GM18508 (cell line): ENCODE results near the gene SPATA31D4.

Experiments
- ATAC-seq: cut with Tn5 transposase; IDR thresholded peaks from one replicate; pipeline ENCODE4 v1.9.1; 2021; ENCODE audit warnings: moderate number of reproducible peaks; ENCODE audit not compliant: insufficient read depth, unreplicated experiment

The SPATA31D4 gene

DNA sequence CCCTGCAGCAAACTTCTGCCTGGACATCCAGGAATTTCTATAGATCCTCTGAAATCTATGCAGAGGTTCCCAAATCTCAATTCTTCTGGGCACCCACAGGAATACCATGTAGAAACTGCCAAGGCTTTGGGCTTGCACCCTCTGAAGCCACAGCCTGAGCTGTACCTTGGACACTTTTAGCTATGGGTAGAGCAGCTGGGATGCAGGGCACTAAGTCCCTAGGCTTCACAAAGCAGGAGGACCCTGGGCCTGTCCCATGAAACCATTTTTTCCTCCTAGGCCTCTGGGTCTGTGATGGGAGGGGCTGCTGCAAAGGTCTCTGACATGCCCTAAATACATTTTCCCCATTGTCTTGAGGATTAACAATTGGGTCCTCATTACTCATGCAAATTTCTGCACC lies 27.4 kb downstream of the SPATA31D4 start:
- ATAC-seq, result no peak

DNA sequence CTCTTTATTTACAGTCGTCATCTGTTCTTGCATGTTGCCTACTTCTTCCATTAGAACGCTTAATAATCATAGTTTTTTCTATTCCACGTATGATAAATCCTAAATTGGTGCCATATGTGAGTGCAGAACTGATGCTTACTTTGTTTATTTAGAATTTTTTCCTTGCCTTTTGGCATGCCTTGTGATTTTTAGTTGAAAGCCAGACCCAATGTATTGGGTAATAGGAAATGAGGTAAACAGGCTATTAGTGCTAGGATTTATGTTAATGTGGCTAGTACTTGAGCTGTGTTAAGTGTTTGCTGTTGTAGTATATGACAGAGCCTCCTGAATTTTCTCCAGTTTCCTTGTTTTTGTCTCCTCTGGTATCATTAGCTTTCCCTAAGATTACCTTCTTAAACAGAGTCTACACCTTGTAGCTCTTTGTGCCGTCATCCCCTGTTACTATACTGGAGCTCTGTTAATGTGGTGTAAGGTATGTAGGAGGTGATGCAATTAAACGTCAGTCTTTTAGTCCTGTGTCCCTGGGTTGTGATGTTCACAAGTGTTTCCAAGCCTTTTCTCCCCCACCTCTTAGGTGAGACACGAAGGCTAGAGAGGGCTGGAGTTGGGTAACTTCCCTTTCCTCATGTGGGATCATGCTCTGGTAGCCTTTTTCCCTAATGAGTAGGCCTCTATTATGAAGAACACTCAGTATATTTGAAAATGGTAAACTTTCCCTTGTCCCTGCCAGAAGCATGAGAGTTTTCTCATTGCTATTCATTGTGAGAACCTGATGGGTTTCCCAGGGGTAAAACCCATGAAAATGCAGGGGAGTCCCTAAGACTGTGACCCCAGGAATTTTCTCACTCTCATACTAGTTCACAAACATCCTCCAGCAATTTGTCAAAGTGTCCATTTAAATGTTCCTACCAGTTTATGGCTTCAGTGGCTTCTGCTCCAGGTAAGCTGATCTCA lies 36.3 kb downstream of the SPATA31D4 start:
- ATAC-seq, result no peak

DNA sequence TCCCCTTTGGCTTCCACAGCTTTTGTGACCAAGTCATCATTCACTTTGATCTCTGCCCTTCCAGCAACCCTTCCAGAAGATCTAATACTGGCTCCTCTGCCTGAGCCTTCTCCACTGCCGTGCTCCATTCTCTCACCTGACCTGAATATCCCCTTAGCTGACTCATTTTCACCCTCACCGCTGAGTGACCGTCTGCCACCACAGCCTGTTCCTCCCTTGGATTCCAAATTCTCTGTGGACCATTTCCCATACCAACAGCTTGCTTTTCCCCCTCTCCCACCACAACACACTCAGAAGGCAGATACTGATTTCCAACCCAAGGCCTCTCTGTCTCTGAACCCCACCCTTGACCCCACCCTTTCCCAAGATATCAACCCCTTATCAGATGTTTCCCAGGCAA lies 39.8 kb downstream of the SPATA31D4 start:
- ATAC-seq, result no peak

DNA sequence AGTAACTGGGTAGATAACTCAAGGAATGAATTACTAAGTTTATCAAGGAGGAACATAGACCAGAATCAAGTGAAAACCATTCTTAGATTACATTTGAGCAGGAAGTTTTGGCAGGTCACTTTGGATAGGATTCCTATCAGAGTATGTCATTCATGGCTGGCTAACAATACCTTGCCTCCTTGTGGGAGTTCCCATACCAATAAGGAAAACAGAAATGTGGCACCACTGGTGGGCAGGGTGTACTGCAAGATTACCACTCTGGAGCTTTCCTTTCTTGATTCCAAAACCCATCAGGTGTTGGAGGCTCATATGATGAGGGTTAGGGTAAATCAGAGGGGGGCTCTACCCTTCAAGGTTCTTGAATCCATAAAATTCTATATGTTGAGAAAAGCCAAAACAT lies 41.7 kb downstream of the SPATA31D4 start:
- ATAC-seq, result no peak

DNA sequence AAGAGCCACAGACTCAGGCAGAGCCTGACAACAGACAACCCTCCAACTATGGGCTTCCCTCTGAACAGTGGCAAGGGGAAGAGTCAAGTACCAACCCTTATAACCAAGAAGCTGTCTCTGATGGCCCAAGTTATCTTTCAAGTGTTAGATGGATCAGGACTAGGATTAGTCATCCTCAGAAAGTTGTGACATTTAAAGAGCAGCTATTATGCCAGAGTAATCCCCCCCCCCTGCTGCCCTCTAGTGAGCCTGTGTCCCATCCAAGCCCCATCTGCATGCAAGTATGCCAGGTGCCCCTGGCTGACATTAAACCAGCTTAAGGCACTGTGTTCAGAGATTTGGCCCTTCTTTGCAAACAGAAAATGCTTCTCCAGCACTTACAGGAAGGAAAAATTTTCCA lies 43.5 kb downstream of the SPATA31D4 start:
- no peak for ATAC-seq

DNA sequence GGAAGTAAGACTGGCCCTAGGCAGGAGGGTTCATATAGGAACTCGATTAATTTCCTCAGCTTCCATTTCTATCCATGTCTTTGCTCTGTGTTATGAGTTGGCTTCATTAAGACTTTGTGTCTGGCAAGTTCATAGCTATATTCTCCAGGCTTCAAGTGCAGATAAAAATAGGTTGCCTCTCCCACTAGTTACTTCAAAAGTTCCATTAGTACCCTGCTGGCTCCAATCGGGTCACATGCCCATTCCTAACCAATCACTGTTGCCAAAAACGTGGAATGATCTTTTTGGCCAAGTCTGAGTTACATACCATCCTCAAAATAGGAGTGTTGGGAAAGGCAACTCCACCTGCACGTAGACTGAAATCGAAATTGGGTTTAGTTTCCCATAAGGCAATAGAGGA lies 46.5 kb downstream of the SPATA31D4 start:
- ATAC-seq, result no peak

DNA sequence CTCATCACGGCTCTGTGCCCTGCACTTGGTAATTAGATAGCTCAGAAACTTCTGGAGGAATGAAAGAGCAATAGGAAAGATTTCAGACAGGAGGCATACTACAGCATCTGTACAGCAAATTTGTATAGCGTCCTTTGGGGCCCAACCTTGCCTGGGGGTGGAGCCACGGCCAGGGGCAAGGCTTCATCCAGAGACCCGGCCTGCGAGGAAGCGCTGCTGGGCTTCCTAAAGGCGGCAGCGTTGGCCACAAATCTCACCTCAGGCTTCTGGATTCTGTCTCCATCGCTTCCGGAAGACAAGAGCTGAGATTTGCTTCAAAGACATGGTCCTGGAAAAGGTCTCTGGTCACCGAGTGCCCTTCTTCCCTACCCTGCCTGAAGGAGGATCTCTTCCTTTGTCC lies 48.1 kb downstream of the SPATA31D4 start:
- no peak for ATAC-seq

DNA sequence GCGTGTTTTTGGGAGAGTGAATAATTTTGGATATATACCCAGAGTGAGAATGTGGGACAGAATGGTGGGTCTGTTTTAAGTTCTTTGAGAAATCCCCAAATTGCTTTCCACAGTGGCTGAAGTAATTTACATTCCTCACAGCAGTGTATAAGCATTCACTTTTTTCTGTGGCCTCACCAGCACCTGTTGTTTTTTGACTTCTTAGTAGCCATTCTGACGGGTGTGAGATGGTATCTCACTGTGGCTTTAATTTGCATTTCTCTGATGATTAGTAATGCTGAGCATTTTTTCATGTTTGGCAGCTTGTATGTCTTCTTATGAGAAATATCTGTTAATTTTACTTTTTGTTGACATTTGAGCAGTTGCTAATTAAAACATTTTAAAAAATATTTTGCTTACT lies 51.0 kb downstream of the SPATA31D4 start:
- ATAC-seq, result no peak

DNA sequence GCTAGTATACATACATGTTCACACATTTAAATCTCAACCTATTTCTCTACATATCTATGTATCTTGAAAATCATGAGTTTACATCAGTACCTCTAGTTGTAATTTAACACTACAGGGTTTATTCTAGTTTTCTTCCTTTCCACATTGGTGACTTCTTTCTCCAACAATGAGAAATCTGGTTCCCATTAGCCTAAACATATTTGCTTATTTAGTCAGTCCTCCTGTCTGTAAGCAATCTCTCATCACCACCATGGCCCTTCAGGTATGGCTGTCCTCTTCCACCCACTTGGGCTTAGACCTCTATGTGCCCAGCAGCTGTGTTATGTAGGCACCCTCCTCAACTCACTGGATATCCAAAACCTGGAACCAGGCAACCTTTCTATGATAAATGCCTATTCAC lies 52.3 kb downstream of the SPATA31D4 start:
- no peak for ATAC-seq

DNA sequence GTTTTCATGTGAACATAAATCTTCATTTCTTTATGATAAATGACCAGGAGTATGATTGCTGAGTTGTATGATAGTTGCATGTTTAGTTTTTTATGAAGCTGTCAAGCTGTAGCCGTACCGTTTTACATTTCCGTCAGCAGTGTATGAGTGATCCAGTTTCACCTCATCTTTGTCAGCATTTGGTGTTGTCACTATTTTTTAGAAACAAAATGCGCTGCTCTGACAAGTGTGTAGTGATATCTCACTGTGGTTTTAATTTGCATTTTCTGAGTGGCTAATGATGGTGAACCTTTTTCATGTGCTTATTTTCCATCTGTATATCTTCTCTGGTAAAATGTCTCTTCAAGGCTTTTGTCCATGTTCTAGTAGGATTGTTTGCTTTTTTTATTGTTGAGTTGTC lies 53.7 kb downstream of the SPATA31D4 start:
- no peak for ATAC-seq
